ENCODE measurements around the gene IQGAP2.

DNA sequence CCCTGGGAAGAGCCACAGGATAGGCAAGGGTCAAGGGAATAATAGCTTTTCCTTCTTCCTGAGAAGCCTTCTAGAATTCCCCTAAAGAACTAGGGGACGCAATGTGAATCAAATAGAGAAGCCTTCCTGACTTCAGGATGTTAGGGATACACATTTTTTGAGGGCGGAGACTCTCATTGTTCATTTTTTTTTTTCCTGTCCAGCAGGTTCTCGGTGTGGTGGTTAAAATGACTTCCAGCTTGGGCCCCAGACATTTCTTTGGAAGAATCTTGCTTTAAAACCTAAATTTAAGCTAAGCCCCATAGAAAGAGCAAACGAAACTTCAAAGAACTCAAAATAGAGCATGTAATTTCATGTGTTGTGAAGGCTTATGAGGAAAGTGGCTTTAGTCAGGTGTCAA lies 80.8 kb downstream of the IQGAP2 start:
- TF ChIP-seq EZH2phosphoT487 (IDR thresholded peaks at IDR 0.05; ENCODE audit: borderline replicate concordance, low read length), result no peak
- no peak for TF ChIP-seq CTCF (conservative IDR thresholded peaks at IDR 0.05; ENCODE audit: low read depth, low read length)
- TF ChIP-seq EZH2 (IDR thresholded peaks at IDR 0.05; ENCODE audit: low read length, unreplicated experiment), result no peak

Measured in PC-3 (cell line).